GM18508 (cell line): ENCODE data around the gene SAMD4B.
"Not testable (repeated sequence)": the region's sequence is repeated elsewhere in the genome, so short reads cannot be mapped to it uniquely, and the experiment has no call there.

Experiments used
- ATAC-seq: cut with Tn5 transposase; IDR thresholded peaks from one replicate; pipeline ENCODE4 v1.9.1; 2021; ENCODE audit warnings: moderate number of reproducible peaks; ENCODE audit not compliant: insufficient read depth, unreplicated experiment

SAMD4B gene

GRCh38 chr19:39333507-39333906 lies 8.7 kb upstream of the SAMD4B start:
- ATAC-seq: no peak

- ATAC-seq: no peak
These were observed 7.7 kb upstream of the SAMD4B start for GRCh38 chr19:39334444-39334976.

- no peak for ATAC-seq
These were observed 7.1 kb upstream of the SAMD4B start for GRCh38 chr19:39335168-39335548.

GRCh38 chr19:39336483-39336882 lies 5.7 kb upstream of the SAMD4B start:
- no peak for ATAC-seq

GRCh38 chr19:39339674-39340073 lies 2.5 kb upstream of the SAMD4B start:
- ATAC-seq: no peak

GRCh38 chr19:39340156-39340555 lies 2.1 kb upstream of the SAMD4B start:
- ATAC-seq: not testable (repeated sequence)

- no peak for ATAC-seq
These were observed 997 bp upstream of the SAMD4B start for GRCh38 chr19:39341129-39341718.

GRCh38 chr19:39342647-39343305 lies 555 bp downstream of the SAMD4B start:
- ATAC-seq: no peak

- no peak for ATAC-seq
These were observed 3.7 kb downstream of the SAMD4B start for GRCh38 chr19:39345956-39346355.

- ATAC-seq: no peak
These were observed 5.3 kb downstream of the SAMD4B start for GRCh38 chr19:39347332-39348164.

- no peak for ATAC-seq
These were observed 7.1 kb downstream of the SAMD4B start for GRCh38 chr19:39349326-39349725.

- no peak for ATAC-seq
These were observed 7.9 kb downstream of the SAMD4B start for GRCh38 chr19:39350156-39350555.

GRCh38 chr19:39351537-39352064 lies 9.4 kb downstream of the SAMD4B start:
- no peak for ATAC-seq

GRCh38 chr19:39352381-39353255 lies 10.4 kb downstream of the SAMD4B start:
- no peak for ATAC-seq

- ATAC-seq: no peak
These were observed 13.0 kb downstream of the SAMD4B start for GRCh38 chr19:39355253-39355652.

- no peak for ATAC-seq
These were observed 13.9 kb downstream of the SAMD4B start for GRCh38 chr19:39356073-39356472.

- no peak for ATAC-seq
These were observed 14.4 kb downstream of the SAMD4B start for GRCh38 chr19:39356647-39357046.

GRCh38 chr19:39359026-39359425 lies 16.8 kb downstream of the SAMD4B start:
- ATAC-seq: no peak

GRCh38 chr19:39360599-39360998 lies 18.4 kb downstream of the SAMD4B start:
- no peak for ATAC-seq
